ENCODE measurements around the gene MRPS11. TPM values are rescaled to one million over a fixed set of nuclear protein-coding genes. Genes with fewer than 3 reads are reported as not detected.
"Not testable (repeated sequence)": the region's sequence is repeated elsewhere in the genome, so short reads cannot be mapped to it uniquely, and the experiment has no call there.

Gene MRPS11
- total RNA-seq = 50.6 TPM
- long read RNA-seq, transcript MRPS11-201 (6 exons, 3,644 nt) = major isoform, 21 of 38 reads
- long read RNA-seq, partial matches to known transcripts = 1 of 38 reads
- long read RNA-seq, other reads (novel, unspliced or antisense) = 13 of 38 reads

DNA sequence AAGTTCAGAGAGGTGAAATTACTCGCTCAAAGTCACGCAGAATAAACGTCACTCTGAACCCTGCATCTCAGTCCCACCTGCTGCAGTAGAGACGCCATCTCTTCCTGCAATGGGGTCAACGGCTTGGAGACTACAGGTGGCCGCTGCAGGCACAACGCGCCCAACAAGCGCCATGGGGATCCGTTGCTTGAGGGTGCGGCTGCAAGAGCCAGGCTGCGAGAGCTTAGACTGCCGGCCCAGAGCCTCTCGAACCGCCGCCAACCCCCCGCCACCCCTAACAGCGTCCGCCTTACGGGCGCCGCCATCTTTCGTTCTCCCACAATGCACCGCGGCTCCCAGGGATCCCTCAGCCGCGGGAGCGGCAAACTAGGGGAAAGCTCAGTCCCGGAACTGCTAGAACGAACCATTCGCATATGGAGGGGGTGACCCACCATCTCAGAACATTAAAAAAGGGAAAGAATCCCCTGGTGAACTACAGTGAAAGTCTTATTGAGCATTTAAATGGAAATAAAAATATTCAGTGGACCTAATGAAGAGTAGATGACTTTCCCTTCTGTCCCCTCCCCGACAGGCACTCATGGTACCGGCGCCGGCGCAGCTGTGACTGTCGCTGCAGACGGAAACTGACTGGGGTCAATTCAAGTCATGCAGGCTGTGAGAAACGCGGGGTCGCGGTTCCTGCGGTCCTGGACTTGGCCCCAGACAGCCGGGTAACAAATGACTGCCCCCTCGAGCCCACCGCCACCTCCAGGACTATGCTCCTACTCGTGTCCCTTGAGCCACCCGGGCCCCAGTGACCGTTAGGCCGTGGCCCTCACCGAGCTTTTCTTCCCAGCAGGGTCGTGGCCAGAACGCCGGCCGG lies at the start of gene MRPS11, which contains the start of gene MRPL46:
MRPS11 (plus strand) TSS at position 636 of the 862 bp plus-strand sequence; CDS start at position 646, 10 bp downstream.
MRPL46 (minus strand) TSS at position 316 of the 862 bp plus-strand sequence; CDS start at position 305, 11 bp downstream.
- intact Hi-C loops (cut with DNase I) = no loop called here
- DNase-seq (ENCODE audit: low spot score) = peak; percentile 96

DNA sequence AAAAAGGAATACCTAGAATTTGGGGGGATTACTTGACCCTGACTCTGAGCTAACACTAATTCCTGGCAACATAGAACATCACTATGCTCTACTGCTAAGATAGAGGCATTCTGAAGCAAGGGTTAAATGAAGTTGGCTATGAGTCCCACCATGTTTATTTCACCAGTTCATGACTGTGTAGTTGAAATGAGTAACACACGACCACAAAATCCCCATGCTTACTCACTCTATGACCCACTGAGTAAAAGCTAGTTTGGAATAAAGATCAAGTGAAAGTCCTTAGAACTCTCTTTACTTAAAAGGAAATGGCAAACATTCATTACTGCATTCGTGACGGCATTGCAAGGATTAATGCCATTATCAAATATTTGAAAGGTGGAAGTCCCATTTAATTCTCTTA lies 47.7 kb upstream of the MRPS11 start:
- no peak for DNase-seq (ENCODE audit: low spot score)
- intact Hi-C loops (cut with DNase I) = no loop called here

DNA sequence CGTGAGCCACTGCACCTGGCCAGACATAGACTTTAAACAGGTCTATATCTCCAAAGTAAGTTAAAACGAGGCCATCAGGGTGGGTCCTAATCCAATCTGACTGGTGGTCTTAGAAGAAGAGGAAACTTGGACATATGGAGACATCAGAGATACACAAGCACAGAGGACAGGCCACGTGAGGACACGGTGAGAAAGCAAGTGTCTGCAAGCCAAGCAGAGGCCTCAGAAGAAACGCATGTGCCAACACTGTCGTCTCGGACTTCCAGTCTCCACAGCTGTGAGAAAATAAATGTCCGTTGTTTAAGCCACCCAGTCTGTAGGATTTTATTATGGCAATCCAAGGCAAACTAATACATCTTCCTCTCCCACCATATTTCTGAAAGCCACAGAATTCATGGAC lies 44.2 kb upstream of the MRPS11 start:
- intact Hi-C loops (cut with DNase I) = no loop called here
- no peak for DNase-seq (ENCODE audit: low spot score)

DNA sequence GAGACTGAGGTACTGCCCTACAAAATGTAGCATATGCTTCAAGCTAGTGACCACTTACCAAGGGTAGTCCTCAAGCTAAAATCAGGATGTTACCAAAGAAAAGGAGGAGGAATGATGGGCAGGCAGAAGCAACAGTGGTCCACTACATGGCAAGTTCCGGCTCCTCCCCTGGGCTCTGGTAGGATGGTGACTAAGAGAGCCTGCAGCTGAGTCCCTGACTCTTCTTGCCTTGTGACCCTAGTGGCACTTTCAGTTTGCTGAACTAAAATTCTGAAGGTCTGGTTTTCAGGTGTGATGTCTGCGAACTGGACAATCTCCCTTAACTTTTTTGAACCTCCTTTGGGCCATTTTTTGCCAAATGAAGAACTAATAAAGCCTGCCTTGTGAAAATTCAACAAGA lies 41.2 kb upstream of the MRPS11 start:
- intact Hi-C loops (cut with DNase I) = no loop called here
- no peak for DNase-seq (ENCODE audit: low spot score)

DNA sequence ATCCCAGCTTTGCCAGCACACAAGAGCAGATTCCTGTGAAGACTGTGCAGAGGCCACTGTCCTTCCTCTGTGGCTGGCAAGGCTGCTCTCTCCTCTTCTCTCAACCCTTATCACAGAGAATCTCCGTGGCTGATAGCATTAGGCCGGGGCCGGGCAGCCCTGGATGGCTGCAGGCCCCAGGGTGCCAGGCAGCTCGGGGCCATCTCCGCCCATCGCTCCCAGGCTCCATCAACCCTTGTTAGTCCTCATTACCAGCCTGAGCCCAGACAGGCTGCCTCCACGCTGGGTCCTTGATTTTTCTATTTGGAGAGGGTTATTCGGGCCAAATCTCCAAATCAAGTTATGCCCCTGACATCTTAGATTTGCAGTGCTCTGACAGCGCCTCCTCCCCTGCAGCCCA lies 39.5 kb upstream of the MRPS11 start:
- DNase-seq (ENCODE audit: low spot score) = no peak
- intact Hi-C loops (cut with DNase I) = no loop called here

DNA sequence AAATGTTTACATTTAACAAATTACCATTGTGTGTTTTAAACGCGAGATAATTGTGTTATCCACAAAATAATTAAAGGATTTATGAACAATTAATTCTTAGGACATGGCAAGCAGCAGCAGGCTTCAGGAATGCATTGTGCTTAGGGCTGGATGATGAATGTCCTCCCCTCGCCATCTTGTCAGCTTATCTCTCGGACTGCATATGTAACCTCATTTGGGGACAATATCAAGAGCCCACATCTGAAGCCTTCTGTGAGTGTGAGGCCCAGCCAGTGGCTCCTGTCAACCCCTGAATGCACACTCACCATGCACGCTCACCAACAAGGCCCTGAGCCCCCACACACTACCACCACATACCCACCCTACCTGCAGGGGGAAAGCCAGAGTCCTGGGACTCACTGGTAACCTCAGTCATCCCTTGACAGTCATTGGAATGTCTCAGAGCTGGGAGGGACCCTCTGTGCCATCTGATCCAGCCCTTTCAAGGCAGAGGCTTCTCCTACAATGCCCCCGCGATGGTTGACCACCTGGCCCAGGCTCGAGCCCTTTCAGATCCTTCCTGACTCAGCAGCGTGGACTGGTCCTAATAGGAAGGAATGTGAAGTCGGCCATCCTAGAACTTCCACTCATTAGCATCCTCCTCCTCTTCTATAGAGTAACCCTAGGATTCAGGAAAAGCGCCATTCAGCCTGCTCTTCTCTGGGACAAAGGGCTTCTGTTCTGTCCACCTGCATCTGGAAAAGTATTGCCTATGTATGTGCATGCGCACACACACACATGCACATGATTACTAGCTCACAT lies 38.5 kb upstream of the MRPS11 start:
- DNase-seq (ENCODE audit: low spot score) = no peak
- intact Hi-C loops (cut with DNase I) = no loop called here

DNA sequence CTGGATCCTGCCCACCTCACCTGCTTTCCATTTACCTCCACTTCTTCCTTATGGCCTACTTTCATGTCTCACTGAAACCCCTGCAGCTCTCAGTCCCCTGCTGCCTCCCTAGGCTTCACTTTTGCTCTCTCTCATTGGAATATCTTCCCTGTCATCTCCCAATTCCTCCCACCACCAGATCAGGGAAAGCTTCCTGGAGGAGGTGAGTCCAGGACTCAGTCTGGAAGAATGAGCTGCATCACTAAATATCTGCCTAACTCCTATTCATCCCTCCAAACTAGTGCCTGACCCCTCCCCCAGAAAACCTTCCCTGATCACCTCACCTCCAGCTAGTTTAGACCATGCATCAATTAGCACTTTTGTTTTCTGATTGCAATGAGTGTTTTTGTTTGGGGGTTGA lies 37.5 kb upstream of the MRPS11 start:
- intact Hi-C loops (cut with DNase I) = loop anchor here (10.0 kb wide), 1 partner anchor 135 kb away; no protein-coding TSS in a partner anchor
- DNase-seq (ENCODE audit: low spot score) = no peak

DNA sequence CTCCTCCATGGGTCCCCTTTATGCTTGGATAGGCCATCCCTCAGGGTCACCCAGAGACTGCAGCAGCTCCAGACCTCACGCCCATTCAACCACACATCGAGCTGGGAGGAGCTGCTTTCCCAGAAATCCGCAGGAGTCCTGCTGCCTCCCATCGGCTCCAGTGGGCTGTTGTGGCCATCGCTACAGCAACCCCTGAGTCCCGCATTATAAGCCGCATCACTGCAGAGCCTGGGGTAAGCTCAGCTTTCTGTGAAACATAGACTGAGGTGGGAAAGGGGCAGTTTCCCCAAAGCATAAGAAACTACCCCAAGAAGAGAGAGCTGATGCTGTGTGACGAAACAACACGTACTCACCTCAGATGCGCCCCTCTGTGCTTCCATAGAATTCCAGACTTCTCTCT lies 36.1 kb upstream of the MRPS11 start:
- intact Hi-C loops (cut with DNase I) = loop anchor here (10.0 kb wide), 1 partner anchor 137 kb away; no protein-coding TSS in a partner anchor
- DNase-seq (ENCODE audit: low spot score) = no peak

DNA sequence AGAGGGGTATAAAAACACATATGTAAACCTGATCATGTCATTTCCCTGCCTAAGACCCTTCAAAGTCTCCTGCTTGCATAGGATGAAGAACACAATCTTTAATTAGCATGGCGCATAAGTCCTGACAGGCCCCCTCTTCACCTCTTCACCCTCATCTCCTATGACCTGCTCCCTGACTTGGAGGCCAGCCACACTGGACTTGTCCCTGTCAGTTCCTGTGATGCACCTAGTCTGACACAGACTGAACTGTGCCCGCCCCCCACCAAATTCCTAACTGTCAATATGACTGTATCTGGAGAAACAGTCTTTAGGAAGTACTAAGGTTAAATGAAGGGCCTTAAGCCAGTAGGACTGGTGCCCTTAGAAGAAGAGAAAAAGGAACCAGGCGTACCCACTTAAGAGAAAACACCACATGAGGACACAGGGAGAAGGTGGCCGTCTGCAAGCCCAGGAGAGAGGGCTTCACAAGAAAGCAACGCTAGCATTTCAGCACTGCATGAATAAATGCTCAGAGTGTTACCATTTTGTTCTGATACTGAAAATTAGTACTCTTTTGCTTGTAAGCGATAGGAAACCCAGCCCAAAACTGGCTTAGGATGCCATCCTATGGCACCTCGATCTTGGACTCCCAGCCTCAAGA lies 34.3 kb upstream of the MRPS11 start:
- intact Hi-C loops (cut with DNase I) = loop anchor here (10.0 kb wide), 1 partner anchor 138 kb away; no protein-coding TSS in a partner anchor

DNA sequence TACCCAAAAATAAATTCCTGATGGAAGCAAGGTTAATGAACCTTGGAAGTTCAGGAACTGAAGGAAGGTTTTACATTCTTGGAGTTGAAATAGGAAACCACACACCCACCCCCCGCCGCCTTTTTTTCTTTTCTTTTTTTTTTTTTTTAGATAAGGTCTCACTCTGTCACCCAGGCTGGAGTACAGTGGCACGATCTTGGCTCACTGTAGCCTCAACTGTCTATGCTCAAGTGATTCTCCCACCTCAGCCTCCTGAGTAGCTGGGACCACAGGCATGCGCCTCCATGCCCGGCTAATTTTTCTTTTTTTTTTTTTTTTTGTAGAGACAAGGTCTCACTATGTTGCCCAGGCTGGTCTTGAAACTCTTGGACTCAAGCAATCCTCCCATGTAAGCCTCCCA lies 33.4 kb upstream of the MRPS11 start:
- intact Hi-C loops (cut with DNase I) = loop anchor here (10.0 kb wide), 1 partner anchor 139 kb away; no protein-coding TSS in a partner anchor
- DNase-seq (ENCODE audit: low spot score) = not testable (repeated sequence)

More for the DNA sequence above, 34.3 kb upstream of the MRPS11 start:
- no peak for DNase-seq (ENCODE audit: low spot score)

DNA sequence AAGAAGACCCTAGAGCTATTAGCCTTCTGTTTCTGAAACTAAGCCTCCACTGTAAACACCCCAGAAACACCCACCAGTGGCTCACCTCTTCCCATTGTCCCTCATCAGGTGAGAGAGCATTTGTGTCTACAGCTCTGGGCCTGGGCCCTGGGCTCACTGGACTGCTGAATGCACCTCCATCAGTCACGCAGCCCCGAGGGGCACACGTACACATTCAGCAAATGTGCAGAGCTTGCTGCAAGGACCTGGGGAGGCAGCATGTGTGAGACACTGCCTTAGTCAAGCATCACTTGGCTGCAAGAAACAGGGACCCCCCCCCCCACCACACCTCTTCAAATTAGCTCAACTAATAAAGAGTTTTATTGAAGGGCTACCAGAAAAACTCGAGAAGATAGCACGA lies 29.3 kb upstream of the MRPS11 start:
- intact Hi-C loops (cut with DNase I) = loop anchor here (10.0 kb wide), 1 partner anchor 143 kb away; no protein-coding TSS in a partner anchor
- no peak for DNase-seq (ENCODE audit: low spot score)

DNA sequence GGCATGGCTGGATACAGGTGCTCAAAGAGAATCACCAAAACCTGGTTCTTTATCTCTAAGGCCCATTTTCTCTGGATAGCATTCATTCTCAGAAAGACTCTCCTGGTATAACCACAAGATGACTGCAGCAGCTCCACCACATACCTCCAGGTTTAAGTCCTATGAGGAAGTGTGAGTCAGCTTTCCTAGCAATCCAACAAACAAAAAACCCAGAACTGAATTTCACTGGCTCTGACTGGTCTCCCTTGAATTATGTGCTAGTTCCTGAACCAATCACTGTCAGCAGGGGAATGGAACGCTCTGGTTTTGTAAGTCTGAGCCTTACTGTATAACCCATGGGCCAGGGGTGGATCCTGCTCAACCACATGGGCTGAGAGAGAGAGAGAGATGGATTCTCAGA lies 27.5 kb upstream of the MRPS11 start:
- no peak for DNase-seq (ENCODE audit: low spot score)
- intact Hi-C loops (cut with DNase I) = no loop called here

DNA sequence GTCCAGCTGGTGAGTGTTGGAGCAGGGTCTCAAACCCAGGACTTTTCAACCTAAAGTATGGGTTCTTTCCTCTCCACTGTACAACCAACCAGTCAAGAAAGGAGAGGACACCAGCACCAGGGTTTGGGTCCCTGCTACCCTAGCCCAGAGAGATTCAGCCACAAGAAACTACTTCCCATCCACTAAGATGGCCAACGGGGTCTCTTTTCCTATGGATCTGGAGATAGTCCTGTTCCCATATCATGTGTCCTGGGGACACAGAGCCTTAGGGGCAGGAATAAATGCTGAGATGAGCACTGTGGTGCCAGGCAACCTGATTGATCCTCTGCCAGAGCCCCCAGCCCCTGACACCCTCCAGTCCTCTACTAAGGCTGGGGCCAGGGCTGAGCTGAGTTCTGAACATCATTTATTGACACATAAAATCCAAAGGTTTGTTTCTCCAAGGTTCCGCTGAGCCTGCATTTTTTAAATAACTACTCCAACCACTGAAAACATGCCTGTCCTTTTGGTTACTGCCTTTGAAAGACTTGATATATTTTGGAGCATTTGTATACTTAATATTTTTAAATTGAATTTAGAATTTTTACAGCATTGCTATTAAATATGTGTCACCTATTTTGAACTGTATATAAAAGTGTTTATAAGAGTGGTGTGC lies 26.3 kb upstream of the MRPS11 start:
- no peak for DNase-seq (ENCODE audit: low spot score)
- intact Hi-C loops (cut with DNase I) = no loop called here

DNA sequence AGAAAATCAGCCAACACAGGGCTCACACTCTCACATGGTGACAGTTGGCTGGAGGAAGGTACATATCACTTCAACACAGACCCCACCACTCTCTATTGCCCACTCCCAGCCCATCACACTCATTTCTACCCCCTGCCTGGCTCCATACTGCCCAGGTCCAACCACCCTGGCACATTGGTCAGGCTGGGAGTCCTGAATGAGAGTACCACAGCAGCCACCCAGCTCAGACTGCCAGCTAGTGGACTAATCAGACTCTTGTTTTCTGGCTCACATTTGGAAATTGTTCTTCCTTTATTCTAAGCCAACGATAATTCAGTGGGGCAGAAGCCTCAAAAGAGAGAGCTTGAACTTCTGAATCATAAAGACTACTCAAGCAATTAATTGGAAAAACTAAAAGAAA lies 20.3 kb upstream of the MRPS11 start:
- intact Hi-C loops (cut with DNase I) = no loop called here
- DNase-seq (ENCODE audit: low spot score) = no peak

DNA sequence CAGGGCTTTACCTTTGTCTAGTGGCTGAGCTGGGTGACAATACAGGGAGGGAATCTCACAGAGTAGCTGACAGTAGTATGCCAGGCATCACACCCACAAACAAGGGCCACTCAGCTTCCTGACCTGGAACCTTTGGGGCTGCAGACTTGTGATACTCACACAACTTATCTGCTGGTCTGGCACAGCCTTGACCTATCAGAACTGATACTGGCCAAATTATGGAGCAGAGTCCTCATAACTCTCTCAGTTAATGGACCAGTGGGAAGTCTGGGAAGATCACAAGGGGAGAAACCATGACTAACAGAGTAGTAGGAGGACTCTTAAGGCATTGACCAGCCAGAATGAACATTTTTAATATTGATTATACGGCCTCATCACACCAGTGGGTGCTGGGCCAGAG lies 19.8 kb upstream of the MRPS11 start:
- DNase-seq (ENCODE audit: low spot score) = no peak
- intact Hi-C loops (cut with DNase I) = no loop called here

DNA sequence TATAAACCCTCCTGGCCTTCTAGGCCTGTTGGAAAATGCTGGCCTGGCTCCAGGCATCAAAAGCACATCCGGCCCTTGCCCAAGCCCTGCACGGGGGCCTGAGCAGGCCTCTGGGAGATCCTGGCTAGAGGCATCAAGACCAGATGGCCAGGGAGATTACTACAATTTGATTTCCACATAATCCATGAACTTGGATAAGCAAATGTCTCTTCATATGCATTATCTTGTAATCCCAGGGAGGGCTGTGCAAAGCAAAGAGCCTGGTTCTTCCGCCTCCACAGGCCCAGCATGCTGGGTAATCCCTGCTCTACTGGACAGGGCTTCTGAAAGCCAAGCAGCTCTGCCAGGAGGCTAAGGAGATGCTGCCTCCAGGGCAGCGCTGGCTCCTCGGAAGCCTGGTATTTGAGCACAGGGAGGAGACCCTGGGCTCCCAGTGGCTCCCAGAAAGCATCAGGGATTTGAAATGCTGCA lies 18.5 kb upstream of the MRPS11 start:
- DNase-seq (ENCODE audit: low spot score) = no peak
- intact Hi-C loops (cut with DNase I) = no loop called here

DNA sequence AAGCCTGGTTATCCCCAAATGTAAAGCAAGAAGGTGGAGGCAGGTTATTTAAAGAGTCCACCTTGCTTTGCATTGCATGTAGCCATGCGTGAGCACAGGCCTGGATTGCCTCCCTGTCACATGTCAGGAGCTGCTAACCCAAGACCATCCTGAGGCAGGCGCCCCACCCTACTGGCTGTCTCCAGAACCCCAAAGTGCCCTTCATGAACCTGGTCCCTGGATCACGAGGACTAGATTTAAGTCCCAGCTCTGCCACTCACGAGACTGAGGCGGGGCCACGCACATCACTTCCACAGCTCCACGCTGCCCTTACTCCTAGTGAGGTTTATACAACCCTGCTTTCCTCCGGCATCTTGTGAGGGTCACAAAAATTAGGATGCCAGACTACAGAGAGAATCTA lies 17.9 kb upstream of the MRPS11 start:
- intact Hi-C loops (cut with DNase I) = no loop called here
- DNase-seq (ENCODE audit: low spot score) = no peak

DNA sequence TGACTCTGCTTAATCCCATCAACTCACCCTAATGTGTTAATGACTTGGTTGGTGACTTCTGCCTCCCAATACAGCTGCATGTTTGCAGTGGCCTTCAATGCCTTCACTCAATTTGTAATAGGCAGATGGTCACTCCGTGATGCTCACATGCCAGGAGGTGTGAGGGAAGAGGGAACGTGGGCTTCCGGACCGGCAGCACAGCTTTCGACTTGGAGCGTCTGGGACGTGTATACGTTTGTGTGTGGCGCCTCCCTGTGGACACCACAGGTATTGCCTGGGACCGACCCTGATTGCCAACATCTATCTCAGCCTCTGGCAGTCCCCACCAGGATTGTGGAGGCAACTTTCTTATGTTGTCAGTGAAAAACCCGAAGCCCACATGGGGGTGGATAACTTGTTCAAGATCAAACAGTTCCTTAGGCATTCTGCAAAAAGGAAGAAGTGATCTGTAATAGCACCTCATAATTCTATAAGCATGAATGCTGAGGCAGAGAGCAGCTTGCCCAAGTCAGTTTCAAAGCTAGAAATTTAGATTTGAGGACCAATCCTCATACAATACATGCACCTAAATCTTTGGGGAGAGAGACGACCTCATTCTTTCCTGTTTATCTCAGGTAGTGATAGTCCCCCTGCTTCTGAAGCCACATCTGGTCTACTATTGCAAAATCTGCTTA lies 17.2 kb upstream of the MRPS11 start:
- intact Hi-C loops (cut with DNase I) = no loop called here

More for the DNA sequence above, 17.2 kb upstream of the MRPS11 start:
- DNase-seq (ENCODE audit: low spot score) = no peak
